Neural progenitor cell (in vitro differentiated cells): ENCODE results near the gene GOPC.

Experiments used
- EZH2 ChIP-seq: fragments of 200-600 bp; sonication (generic); IDR thresholded peaks from 2 replicates; pipeline ENCODE4 v1.6.1; 2017; ENCODE audit warnings: antibody characterized with exemption, mild to moderate bottlenecking, moderate library complexity
- EZH2phosphoT487 ChIP-seq: fragments of 200-600 bp; sonication (generic); IDR thresholded peaks from 2 replicates; pipeline ENCODE4 v1.6.1; 2017; ENCODE audit warnings: antibody characterized with exemption
- TF ChIP-seq, protein P1 (sequence below): fragments of 200-600 bp; sonication (generic); IDR thresholded peaks from 2 replicates; pipeline ENCODE4 v1.5.1; 2017; ENCODE audit warnings: antibody characterized with exemption, mild to moderate bottlenecking

DNA sequence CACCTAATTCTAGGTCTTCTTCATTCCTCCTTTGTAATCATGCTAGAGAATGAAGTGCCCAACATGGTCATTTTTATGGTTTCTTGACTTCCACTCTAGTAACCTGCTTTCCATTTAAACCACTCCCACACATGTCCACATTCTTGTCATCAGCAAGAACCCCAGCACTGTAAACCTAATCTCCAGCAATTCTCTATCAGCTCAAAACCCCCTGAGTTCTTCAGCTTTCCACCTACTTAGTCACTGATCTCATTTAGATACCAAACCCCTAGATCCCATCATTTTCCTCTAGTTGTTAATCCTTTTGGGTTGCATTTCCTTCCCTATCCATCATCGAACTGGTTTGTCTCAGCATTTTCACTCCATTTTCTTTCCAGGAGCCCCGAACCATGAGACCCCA, 49.7 kb downstream of the GOPC start:
- TF ChIP-seq, protein P1, sequence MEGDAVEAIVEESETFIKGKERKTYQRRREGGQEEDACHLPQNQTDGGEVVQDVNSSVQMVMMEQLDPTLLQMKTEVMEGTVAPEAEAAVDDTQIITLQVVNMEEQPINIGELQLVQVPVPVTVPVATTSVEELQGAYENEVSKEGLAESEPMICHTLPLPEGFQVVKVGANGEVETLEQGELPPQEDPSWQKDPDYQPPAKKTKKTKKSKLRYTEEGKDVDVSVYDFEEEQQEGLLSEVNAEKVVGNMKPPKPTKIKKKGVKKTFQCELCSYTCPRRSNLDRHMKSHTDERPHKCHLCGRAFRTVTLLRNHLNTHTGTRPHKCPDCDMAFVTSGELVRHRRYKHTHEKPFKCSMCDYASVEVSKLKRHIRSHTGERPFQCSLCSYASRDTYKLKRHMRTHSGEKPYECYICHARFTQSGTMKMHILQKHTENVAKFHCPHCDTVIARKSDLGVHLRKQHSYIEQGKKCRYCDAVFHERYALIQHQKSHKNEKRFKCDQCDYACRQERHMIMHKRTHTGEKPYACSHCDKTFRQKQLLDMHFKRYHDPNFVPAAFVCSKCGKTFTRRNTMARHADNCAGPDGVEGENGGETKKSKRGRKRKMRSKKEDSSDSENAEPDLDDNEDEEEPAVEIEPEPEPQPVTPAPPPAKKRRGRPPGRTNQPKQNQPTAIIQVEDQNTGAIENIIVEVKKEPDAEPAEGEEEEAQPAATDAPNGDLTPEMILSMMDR = no peak
- TF ChIP-seq EZH2 = no peak
- TF ChIP-seq EZH2phosphoT487 = no peak
